Liver (tissue), 9 donors: ENCODE results near the gene HSD3B1. TPM values are rescaled to one million over a fixed set of nuclear protein-coding genes. Genes with fewer than 3 reads are reported as not detected.

ENCODE experiments used
- DNase-seq: peaks from one replicate; pipeline ENCODE4 v3.0.0-alpha.2; 2017; ENCODE audit warnings: low spot score
- H3K27ac ChIP-seq, 2 donors: one replicate each; pipeline ENCODE4 v1.7.0; 2013; ENCODE audit warnings: inconsistent platforms in 2 of 2, low read length in 2 of 2, control low read depth in 1 of 2, low read depth in 1 of 2, mild to moderate bottlenecking in 1 of 2
- H3K27me3 ChIP-seq, 4 donors: one replicate each; pipeline versions ENCODE4 v1.6.1 to v1.7.0; 2013; ENCODE audit warnings: low read length in 3 of 4, inconsistent platforms in 1 of 4, mild to moderate bottlenecking in 1 of 4, moderate library complexity in 1 of 4; ENCODE audit not compliant: control insufficient read depth in 4 of 4, insufficient read depth in 4 of 4
- H3K36me3 ChIP-seq, 4 donors: one replicate each; pipeline versions ENCODE4 v1.6.1 to v1.7.0; 2013; ENCODE audit warnings: low read length in 3 of 4, mild to moderate bottlenecking in 3 of 4, low read depth in 1 of 4, moderate library complexity in 1 of 4; ENCODE audit not compliant: control insufficient read depth in 4 of 4, insufficient read depth in 3 of 4
- H3K4me1 ChIP-seq, 4 donors: one replicate each; pipeline versions ENCODE4 v1.6.1 to v1.7.0; 2013; ENCODE audit warnings: low read length in 3 of 4, mild to moderate bottlenecking in 3 of 4, moderate library complexity in 1 of 4; ENCODE audit not compliant: control insufficient read depth in 4 of 4, insufficient read depth in 4 of 4
- H3K4me3 ChIP-seq, 3 donors: one replicate each; pipeline versions ENCODE4 v1.6.1 to v1.7.0; 2013; ENCODE audit warnings: low read length in 3 of 3, control low read depth in 1 of 3, low read depth in 1 of 3, mild to moderate bottlenecking in 1 of 3
- H3K9ac ChIP-seq, 2 donors: one replicate each; pipeline ENCODE4 v1.7.0; 2013; ENCODE audit warnings: low read length in 2 of 2, mild to moderate bottlenecking in 2 of 2, moderate library complexity in 2 of 2, control low read depth in 1 of 2, low read depth in 1 of 2
- H3K9me3 ChIP-seq, 4 donors: one replicate each; pipeline versions ENCODE4 v1.6.1 to v1.7.0; 2013; ENCODE audit warnings: low read length in 3 of 4; ENCODE audit not compliant: control insufficient read depth in 4 of 4
- EGR1 ChIP-seq, 2 donors: IDR thresholded peaks; 2 replicates each; pipeline ENCODE4 v1.6.1; 2016 to 2018; ENCODE audit warnings: antibody characterized with exemption in 2 of 2, low read depth in 2 of 2
- FOXA2 ChIP-seq: IDR thresholded peaks from 2 replicates; pipeline ENCODE4 v1.6.1; 2016; ENCODE audit warnings: antibody characterized with exemption
- GABPA ChIP-seq, 2 donors: IDR thresholded peaks in 1 of 2; conservative IDR thresholded peaks in 1 of 2; 2 replicates each; pipeline ENCODE4 v1.6.1; 2016; ENCODE audit warnings: antibody characterized with exemption in 2 of 2, mild to moderate bottlenecking in 1 of 2, moderate library complexity in 1 of 2
- HNF4G ChIP-seq: IDR thresholded peaks from 2 replicates; pipeline ENCODE4 v1.6.1; 2016; ENCODE audit warnings: antibody characterized with exemption
- JUND ChIP-seq, 2 donors: IDR thresholded peaks; 2 replicates each; pipeline ENCODE4 v1.6.1; 2016; ENCODE audit warnings: antibody characterized with exemption in 2 of 2
- MAX ChIP-seq: IDR thresholded peaks from 2 replicates; pipeline ENCODE4 v1.6.1; 2016; ENCODE audit warnings: antibody characterized with exemption
- SP1 ChIP-seq: IDR thresholded peaks from 2 replicates; pipeline ENCODE4 v1.6.1; 2018; ENCODE audit warnings: antibody characterized with exemption, mild to moderate bottlenecking
- ZBTB33 ChIP-seq: IDR thresholded peaks from 2 replicates; pipeline ENCODE4 v1.6.1; 2016; ENCODE audit warnings: antibody characterized with exemption
- WGBS: extraction: QIAGEN DNeasy Blood & Tissue Kit; methylation state at CpG from one replicate; pipeline ENCODE4 v1.1.7; 2013; 5-methylcytosine and 5-hydroxymethylcytosine counted together
- polyA plus RNA-seq, 2 donors: library from polyadenylated mRNA; stranded (reverse) in 1 of 2; unstranded in 1 of 2; fragments of 200-250 nt in 1 of 2; fragments of >200 nt in 1 of 2; fragmentation: Nextera tagmentation in 1 of 2; extraction: Ambion mirVana in 1 of 2; gene quantifications; one replicate each; pipeline versions ENCODE4 v1.2.1 to v1.2.3, GENCODE V29; 2013 to 2015
- total RNA-seq, 2 donors: library from RNA; depleted of rRNA; stranded (reverse); fragments of >200 nt; gene quantifications; one replicate each; pipeline ENCODE4 v1.2.3, GENCODE V29; 2014
- TF ChIP-seq, protein P1 (sequence below): IDR thresholded peaks from 2 replicates; pipeline ENCODE4 v1.6.1; 2016; ENCODE audit warnings: antibody characterized with exemption, mild to moderate bottlenecking
- TF ChIP-seq, protein P2 (sequence below): fragments of 150-350 bp; IDR thresholded peaks from 2 replicates; pipeline ENCODE4 v1.5.1; 2017; ENCODE audit warnings: improper control_type of control experiment, low read depth, low read length; ENCODE audit not compliant: missing input control
- donor health status: healthy.
- donor health status: healthy.
- donor health status: healthy.
- donor health status: healthy.
- donor health status: healthy.

The HSD3B1 gene
- total and polyA plus RNA-seq, 4 donors: 0.67 TPM; not detected in 3

DNA sequence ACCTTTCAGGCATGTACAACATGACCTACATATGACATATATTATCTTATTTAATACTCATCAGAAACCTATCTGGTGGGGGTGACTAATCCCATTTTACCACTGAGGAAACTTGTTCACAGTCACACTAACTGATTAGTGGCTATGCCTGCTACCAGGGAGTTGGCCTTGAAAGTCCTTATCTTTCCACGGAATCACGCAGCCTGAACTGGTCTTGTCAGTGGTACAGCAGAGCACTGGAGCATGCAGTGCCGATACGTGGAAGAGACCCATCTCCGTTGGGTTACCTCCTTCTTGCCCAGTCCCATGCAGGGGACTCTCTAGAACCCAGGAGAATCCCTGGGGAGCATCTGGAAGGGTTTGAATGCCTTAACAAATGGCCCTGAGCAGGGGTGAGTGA lies 8.2 kb downstream of the HSD3B1 start:
- no peak for DNase-seq
- Histone ChIP-seq H3K4me3 (no peak overlapping the region), H3K27ac (no peak overlapping the region), H3K9me3 (no peaks in the 10 kb centered on the region), H3K27me3 (no peaks in the 10 kb centered on the region), H3K4me1 (peaks cover 0 to 9% (median 4%) of the 10 kb centered on the region in 4 donors), H3K36me3 (no peaks in the 10 kb centered on the region), H3K9ac (no peak overlapping the region)
- WGBS: 90% methylated on average over 5 of the region's 5 CpGs
- TF ChIP-seq HNF4G (no peak), JUND (IDR thresholded peaks at IDR 0.05) (no peak), ZBTB33 (no peak), MAX (no peak)
- TF ChIP-seq, protein P1, sequence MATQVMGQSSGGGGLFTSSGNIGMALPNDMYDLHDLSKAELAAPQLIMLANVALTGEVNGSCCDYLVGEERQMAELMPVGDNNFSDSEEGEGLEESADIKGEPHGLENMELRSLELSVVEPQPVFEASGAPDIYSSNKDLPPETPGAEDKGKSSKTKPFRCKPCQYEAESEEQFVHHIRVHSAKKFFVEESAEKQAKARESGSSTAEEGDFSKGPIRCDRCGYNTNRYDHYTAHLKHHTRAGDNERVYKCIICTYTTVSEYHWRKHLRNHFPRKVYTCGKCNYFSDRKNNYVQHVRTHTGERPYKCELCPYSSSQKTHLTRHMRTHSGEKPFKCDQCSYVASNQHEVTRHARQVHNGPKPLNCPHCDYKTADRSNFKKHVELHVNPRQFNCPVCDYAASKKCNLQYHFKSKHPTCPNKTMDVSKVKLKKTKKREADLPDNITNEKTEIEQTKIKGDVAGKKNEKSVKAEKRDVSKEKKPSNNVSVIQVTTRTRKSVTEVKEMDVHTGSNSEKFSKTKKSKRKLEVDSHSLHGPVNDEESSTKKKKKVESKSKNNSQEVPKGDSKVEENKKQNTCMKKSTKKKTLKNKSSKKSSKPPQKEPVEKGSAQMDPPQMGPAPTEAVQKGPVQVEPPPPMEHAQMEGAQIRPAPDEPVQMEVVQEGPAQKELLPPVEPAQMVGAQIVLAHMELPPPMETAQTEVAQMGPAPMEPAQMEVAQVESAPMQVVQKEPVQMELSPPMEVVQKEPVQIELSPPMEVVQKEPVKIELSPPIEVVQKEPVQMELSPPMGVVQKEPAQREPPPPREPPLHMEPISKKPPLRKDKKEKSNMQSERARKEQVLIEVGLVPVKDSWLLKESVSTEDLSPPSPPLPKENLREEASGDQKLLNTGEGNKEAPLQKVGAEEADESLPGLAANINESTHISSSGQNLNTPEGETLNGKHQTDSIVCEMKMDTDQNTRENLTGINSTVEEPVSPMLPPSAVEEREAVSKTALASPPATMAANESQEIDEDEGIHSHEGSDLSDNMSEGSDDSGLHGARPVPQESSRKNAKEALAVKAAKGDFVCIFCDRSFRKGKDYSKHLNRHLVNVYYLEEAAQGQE: no peak

GRCh38 chr1:119516247-119516646 lies 9.2 kb downstream of the HSD3B1 start:
- H3K9ac ChIP-seq: no peak overlapping the region
- no peaks in the 10 kb centered on the region for H3K9me3 ChIP-seq
- no peaks in the 10 kb centered on the region for H3K36me3 ChIP-seq
- TF ChIP-seq GABPA (IDR thresholded peaks at IDR 0.05 in 1 of 2, conservative IDR thresholded peaks at IDR 0.05 in 1 of 2) (no peak), ZBTB33 (no peak), HNF4G (no peak), EGR1 (IDR thresholded peaks at IDR 0.05; ENCODE audit: low read depth in 2 of 2) (no peak), SP1 (no peak)
- peaks cover 0 to 9% (median 4%) of the 10 kb centered on the region in 4 donors for H3K4me1 ChIP-seq
- H3K27ac ChIP-seq: no peak overlapping the region
- no peak overlapping the region for H3K4me3 ChIP-seq
- no peaks in the 10 kb centered on the region for H3K27me3 ChIP-seq
- no peak for DNase-seq

DNA sequence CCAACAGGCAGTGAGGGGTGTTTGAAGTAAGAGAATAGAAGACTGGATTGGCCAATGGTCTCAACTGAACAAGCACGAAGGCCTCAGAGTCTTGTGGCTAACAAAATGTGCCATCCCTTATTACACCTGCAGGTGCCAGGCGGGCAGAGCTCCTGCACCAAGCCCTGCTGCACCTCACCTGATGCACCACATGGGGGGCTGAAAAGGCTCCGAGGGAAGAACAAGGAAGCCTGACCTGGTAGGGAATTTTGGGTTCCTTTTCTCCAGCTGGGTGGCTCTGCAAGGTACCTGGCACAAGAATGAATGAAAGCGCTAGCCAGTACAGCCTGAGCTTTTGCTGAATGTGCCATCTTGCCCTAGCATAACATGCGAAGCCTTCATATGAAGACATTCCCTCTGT lies 9.7 kb downstream of the HSD3B1 start:
- TF ChIP-seq, protein P2, sequence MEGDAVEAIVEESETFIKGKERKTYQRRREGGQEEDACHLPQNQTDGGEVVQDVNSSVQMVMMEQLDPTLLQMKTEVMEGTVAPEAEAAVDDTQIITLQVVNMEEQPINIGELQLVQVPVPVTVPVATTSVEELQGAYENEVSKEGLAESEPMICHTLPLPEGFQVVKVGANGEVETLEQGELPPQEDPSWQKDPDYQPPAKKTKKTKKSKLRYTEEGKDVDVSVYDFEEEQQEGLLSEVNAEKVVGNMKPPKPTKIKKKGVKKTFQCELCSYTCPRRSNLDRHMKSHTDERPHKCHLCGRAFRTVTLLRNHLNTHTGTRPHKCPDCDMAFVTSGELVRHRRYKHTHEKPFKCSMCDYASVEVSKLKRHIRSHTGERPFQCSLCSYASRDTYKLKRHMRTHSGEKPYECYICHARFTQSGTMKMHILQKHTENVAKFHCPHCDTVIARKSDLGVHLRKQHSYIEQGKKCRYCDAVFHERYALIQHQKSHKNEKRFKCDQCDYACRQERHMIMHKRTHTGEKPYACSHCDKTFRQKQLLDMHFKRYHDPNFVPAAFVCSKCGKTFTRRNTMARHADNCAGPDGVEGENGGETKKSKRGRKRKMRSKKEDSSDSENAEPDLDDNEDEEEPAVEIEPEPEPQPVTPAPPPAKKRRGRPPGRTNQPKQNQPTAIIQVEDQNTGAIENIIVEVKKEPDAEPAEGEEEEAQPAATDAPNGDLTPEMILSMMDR: peak; percentile 13
- no peak for TF ChIP-seq FOXA2
- 92% methylated on average over 5 of the region's 5 CpGs for whole genome bisulfite sequencing
- Histone ChIP-seq H3K27me3 (no peaks in the 10 kb centered on the region), H3K4me3 (no peak overlapping the region), H3K4me1 (peaks cover 0 to 9% (median 4%) of the 10 kb centered on the region in 4 donors), H3K27ac (no peak overlapping the region), H3K36me3 (no peaks in the 10 kb centered on the region), H3K9ac (no peak overlapping the region), H3K9me3 (no peaks in the 10 kb centered on the region)
- no peak for DNase-seq
